C4-2B (cell line): ENCODE measurements around the gene ATP1A4.

Source experiments
- ZFX ChIP-seq: fragments of 450-650 bp; IDR thresholded peaks from 2 replicates; pipeline ENCODE4 v1.6.1; 2017
- TF ChIP-seq, protein P1 (sequence below): fragments of 450-650 bp; conservative IDR thresholded peaks from 2 replicates; pipeline ENCODE4 v1.5.1; 2017; ENCODE audit warnings: mild to moderate bottlenecking

- TF ChIP-seq, protein P1, sequence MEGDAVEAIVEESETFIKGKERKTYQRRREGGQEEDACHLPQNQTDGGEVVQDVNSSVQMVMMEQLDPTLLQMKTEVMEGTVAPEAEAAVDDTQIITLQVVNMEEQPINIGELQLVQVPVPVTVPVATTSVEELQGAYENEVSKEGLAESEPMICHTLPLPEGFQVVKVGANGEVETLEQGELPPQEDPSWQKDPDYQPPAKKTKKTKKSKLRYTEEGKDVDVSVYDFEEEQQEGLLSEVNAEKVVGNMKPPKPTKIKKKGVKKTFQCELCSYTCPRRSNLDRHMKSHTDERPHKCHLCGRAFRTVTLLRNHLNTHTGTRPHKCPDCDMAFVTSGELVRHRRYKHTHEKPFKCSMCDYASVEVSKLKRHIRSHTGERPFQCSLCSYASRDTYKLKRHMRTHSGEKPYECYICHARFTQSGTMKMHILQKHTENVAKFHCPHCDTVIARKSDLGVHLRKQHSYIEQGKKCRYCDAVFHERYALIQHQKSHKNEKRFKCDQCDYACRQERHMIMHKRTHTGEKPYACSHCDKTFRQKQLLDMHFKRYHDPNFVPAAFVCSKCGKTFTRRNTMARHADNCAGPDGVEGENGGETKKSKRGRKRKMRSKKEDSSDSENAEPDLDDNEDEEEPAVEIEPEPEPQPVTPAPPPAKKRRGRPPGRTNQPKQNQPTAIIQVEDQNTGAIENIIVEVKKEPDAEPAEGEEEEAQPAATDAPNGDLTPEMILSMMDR, result no peak
- no peak for TF ChIP-seq ZFX
These were observed 11.6 kb upstream of the ATP1A4 start for GRCh38 chr1:160139840-160140239.
